HCT116 (cell line): ENCODE data around the gene KIRREL3. TPM values are rescaled to one million over a fixed set of nuclear protein-coding genes. Genes with fewer than 3 reads are reported as not detected.

Experiments used
- ATAC-seq: fragments of 200-7000 bp; cut with Tn5 transposase; 2 replicates; pipeline ENCODE4 v1.9.1; 2020; ENCODE audit warnings: mild to moderate bottlenecking, moderate library complexity
- BruUV-seq: library from RNA; stranded (reverse); fragments of 400-500 nt; replicated peaks from 2 replicates; lab custom pipeline; 2021; lab: Mats Ljungman, UMichigan
- CTCF ChIA-PET: fragments of 300-600 bp; sonication (Branson Sonifier 250); formaldehyde crosslinking; loops from one replicate; lab custom pipeline; 2021; ENCODE audit warnings: antibody characterized with exemption; lab: Charles Lee
- POLR2A ChIA-PET: fragments of 300-600, 350-600 bp; sonication (Branson Sonifier 250); formaldehyde crosslinking; loops from one replicate; lab custom pipeline; 2021; ENCODE audit warnings: antibody characterized with exemption; lab: Charles Lee
- RAD21 ChIA-PET, 2 experiments: fragments of 300-600 bp; sonication (Branson Sonifier 250); formaldehyde crosslinking; loops; one replicate each; lab custom pipeline; 2023; ENCODE audit warnings: low total read pairs in 2 of 2; ENCODE audit not compliant: uncharacterized antibody in 2 of 2, unreplicated experiment in 2 of 2, low non-redundant PET in 1 of 2; lab: Charles Lee
- DNase-seq: peaks from one replicate; pipeline ENCODE4 v3.0.0-alpha.2; 2010; ENCODE audit warnings: low read depth, low spot score
- H2AFZ ChIP-seq: fragments of 200-600 bp; shearing (Covaris generic), sonication (generic); 2 replicates; pipeline ENCODE4 v1.6.1; 2017; ENCODE audit warnings: low read depth, mixed run types, mixed read lengths, antibody characterized with exemption, low read length; ENCODE audit not compliant: poor library complexity, severe bottlenecking
- H3K27ac ChIP-seq: 2 replicates; pipeline ENCODE4 v1.5.1; 2012; ENCODE audit warnings: low read depth, low read length
- H3K27me3 ChIP-seq: fragments of 200-600 bp; sonication (generic); 2 replicates; pipeline ENCODE4 v1.6.1; 2016; ENCODE audit warnings: mixed run types, low read length, mixed read lengths; ENCODE audit not compliant: insufficient read depth
- H3K36me3 ChIP-seq, 2 experiments: fragments of 200-500 bp in 1 of 2; fragments of 200-600 bp in 1 of 2; sonication (Bioruptor generic) in 1 of 2; sonication (generic) in 1 of 2; 2 replicates each; pipeline versions ENCODE4 v1.5.1 to v1.6.1; 2014 to 2016; ENCODE audit warnings: low read length in 2 of 2, inconsistent platforms in 1 of 2, mixed read lengths in 1 of 2, mixed run types in 1 of 2; ENCODE audit not compliant: insufficient read depth in 2 of 2, control insufficient read depth in 1 of 2
- H3K4me1 ChIP-seq, 2 experiments: fragments of 200-600 bp in 1 of 2; sonication (generic) in 1 of 2; 2 replicates each; pipeline versions ENCODE4 v1.5.1 to v1.6.1; 2012 to 2017; ENCODE audit warnings: low read length in 2 of 2, inconsistent platforms in 1 of 2, mild to moderate bottlenecking in 1 of 2, mixed read lengths in 1 of 2, mixed run types in 1 of 2, moderate library complexity in 1 of 2; ENCODE audit not compliant: insufficient read depth in 2 of 2, control insufficient read depth in 1 of 2
- H3K4me2 ChIP-seq: fragments of 200-600 bp; sonication (generic); 2 replicates; pipeline ENCODE4 v1.6.1; 2017; ENCODE audit warnings: mixed run types, low read length, mixed read lengths
- H3K4me3 ChIP-seq, 2 experiments: fragments of 200-600 bp in 1 of 2; sonication (generic) in 1 of 2; replicated peaks in 1 of 2; 2 replicates each; pipeline ENCODE4 v1.5.1; 2011 to 2016; ENCODE audit warnings: low read length in 2 of 2, control low read depth in 1 of 2, low read depth in 1 of 2, mild to moderate bottlenecking in 1 of 2, mixed read lengths in 1 of 2, mixed run types in 1 of 2
- H3K79me2 ChIP-seq: fragments of 200-600 bp; sonication (generic); 2 replicates; pipeline ENCODE4 v1.6.1; 2017; ENCODE audit warnings: mild to moderate bottlenecking, mixed run types, low read length, moderate library complexity, mixed read lengths; ENCODE audit not compliant: insufficient read depth
- H3K9ac ChIP-seq: fragments of 200-600 bp; sonication (generic); 2 replicates; pipeline ENCODE4 v1.6.1; 2016; ENCODE audit warnings: low read length, mixed read lengths
- H3K9me2 ChIP-seq: fragments of 200-600 bp; sonication (generic), shearing (Covaris generic); 2 replicates; pipeline ENCODE4 v1.6.1; 2017; ENCODE audit warnings: mixed run types, mild to moderate bottlenecking, moderate library complexity; ENCODE audit not compliant: insufficient read depth
- H3K9me3 ChIP-seq, 2 experiments: fragments of 200-500 bp in 1 of 2; fragments of 200-600 bp in 1 of 2; sonication (Bioruptor generic) in 1 of 2; sonication (generic) in 1 of 2; 2 replicates each; pipeline ENCODE4 v1.6.1; 2014 to 2017; ENCODE audit warnings: low read length in 2 of 2, mixed read lengths in 2 of 2, inconsistent platforms in 1 of 2, low read depth in 1 of 2, mild to moderate bottlenecking in 1 of 2, mixed run types in 1 of 2, moderate library complexity in 1 of 2; ENCODE audit not compliant: control insufficient read depth in 1 of 2, insufficient read depth in 1 of 2
- H4K20me1 ChIP-seq: fragments of 200-600 bp; sonication (generic), shearing (Covaris generic); 2 replicates; pipeline ENCODE4 v1.6.1; 2017; ENCODE audit warnings: mixed run types, mild to moderate bottlenecking, moderate library complexity; ENCODE audit not compliant: insufficient read depth
- CBX3 ChIP-seq: IDR thresholded peaks from 2 replicates; pipeline ENCODE4 v1.6.1; 2012; ENCODE audit warnings: low read depth
- CEBPB ChIP-seq: IDR thresholded peaks from 2 replicates; pipeline ENCODE4 v1.6.1; 2012; ENCODE audit warnings: low read depth
- EZH2 ChIP-seq: fragments of 200-600 bp; sonication (generic); IDR thresholded peaks from 2 replicates; pipeline ENCODE4 v1.6.1; 2017; ENCODE audit warnings: antibody characterized with exemption, mixed run types
- FOSL1 ChIP-seq: IDR thresholded peaks from 2 replicates; pipeline ENCODE4 v1.6.1; 2012; ENCODE audit warnings: low read depth
- JUND ChIP-seq: IDR thresholded peaks from 2 replicates; pipeline ENCODE4 v1.6.1; 2012
- POLR2AphosphoS5 ChIP-seq: IDR thresholded peaks from 2 replicates; pipeline ENCODE4 v1.6.1; 2011; ENCODE audit warnings: mild to moderate bottlenecking, low read depth, low read length, moderate library complexity
- TCF7L2 ChIP-seq: IDR thresholded peaks from 2 replicates; pipeline ENCODE4 v1.7.0; 2011; ENCODE audit warnings: borderline replicate concordance, inconsistent platforms; ENCODE audit not compliant: insufficient read depth, insufficient read length; ENCODE audit errors: extremely low read depth
- intact Hi-C: fragments of 100-400 bp; cut with micrococcal nuclease; formaldehyde crosslinking; loops from 2 replicates; pipeline ENCODE4 v1.10.0; 2022
- total RNA-seq: library from RNA; stranded (reverse); gene quantifications from one replicate; pipeline ENCODE4 v1.2.1, GENCODE V29; 2021; ENCODE audit not compliant: unreplicated experiment
- TF ChIP-seq, protein P1 (sequence below), 3 experiments: fragments of 200-600 bp in 1 of 3; sonication (generic) in 1 of 3; IDR thresholded peaks in 2 of 3; conservative IDR thresholded peaks in 1 of 3; 2 replicates each; pipeline ENCODE4 v1.5.1; 2012 to 2017; ENCODE audit warnings: low read depth in 2 of 3, low read length in 2 of 3, antibody characterized with exemption in 1 of 3, borderline replicate concordance in 1 of 3, control low read depth in 1 of 3, mild to moderate bottlenecking in 1 of 3, mixed read lengths in 1 of 3, mixed run types in 1 of 3, moderate library complexity in 1 of 3; ENCODE audit not compliant: insufficient read depth in 1 of 3
- TF ChIP-seq, protein P2 (sequence below): IDR thresholded peaks from 2 replicates; pipeline ENCODE4 v1.6.1; 2012; ENCODE audit warnings: low read depth

Gene KIRREL3
- total RNA-seq, 1 experiment from 2014 or later = not detected

DNA sequence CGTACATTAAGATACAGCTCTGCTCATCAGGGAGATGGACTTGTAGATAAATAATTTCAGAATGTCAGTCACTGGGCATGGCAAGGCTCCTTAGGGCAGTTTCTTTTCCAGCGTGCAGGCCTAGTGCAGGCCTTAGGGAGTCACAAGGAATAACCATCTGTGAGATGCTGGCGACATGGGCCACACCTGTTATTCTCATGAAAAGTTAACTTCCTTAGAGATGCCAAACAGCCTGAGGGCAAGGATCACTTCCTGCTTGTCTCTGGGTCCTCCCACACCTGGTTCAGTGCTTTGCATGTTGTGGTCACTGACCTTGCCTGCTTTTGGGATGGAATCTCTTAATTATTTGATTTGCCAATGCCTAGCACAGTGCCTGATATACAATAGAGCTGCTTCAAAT is 574.5 kb downstream of the KIRREL3 start:
- CTCF ChIA-PET = no interaction called here
- TF ChIP-seq, protein P1, sequence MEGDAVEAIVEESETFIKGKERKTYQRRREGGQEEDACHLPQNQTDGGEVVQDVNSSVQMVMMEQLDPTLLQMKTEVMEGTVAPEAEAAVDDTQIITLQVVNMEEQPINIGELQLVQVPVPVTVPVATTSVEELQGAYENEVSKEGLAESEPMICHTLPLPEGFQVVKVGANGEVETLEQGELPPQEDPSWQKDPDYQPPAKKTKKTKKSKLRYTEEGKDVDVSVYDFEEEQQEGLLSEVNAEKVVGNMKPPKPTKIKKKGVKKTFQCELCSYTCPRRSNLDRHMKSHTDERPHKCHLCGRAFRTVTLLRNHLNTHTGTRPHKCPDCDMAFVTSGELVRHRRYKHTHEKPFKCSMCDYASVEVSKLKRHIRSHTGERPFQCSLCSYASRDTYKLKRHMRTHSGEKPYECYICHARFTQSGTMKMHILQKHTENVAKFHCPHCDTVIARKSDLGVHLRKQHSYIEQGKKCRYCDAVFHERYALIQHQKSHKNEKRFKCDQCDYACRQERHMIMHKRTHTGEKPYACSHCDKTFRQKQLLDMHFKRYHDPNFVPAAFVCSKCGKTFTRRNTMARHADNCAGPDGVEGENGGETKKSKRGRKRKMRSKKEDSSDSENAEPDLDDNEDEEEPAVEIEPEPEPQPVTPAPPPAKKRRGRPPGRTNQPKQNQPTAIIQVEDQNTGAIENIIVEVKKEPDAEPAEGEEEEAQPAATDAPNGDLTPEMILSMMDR (IDR thresholded peaks at IDR 0.05 in 2 of 3, conservative IDR thresholded peaks at IDR 0.05 in 1 of 3; ENCODE audit: borderline replicate concordance in 1 of 3, insufficient read depth in 1 of 3, low read depth in 2 of 3, low read length in 2 of 3) = no peak
- TF ChIP-seq TCF7L2 (no peak), CEBPB (no peak), JUND (no peak), POLR2AphosphoS5 (no peak), FOSL1 (no peak), CBX3 (no peak), EZH2 (no peak)
- TF ChIP-seq, protein P2, sequence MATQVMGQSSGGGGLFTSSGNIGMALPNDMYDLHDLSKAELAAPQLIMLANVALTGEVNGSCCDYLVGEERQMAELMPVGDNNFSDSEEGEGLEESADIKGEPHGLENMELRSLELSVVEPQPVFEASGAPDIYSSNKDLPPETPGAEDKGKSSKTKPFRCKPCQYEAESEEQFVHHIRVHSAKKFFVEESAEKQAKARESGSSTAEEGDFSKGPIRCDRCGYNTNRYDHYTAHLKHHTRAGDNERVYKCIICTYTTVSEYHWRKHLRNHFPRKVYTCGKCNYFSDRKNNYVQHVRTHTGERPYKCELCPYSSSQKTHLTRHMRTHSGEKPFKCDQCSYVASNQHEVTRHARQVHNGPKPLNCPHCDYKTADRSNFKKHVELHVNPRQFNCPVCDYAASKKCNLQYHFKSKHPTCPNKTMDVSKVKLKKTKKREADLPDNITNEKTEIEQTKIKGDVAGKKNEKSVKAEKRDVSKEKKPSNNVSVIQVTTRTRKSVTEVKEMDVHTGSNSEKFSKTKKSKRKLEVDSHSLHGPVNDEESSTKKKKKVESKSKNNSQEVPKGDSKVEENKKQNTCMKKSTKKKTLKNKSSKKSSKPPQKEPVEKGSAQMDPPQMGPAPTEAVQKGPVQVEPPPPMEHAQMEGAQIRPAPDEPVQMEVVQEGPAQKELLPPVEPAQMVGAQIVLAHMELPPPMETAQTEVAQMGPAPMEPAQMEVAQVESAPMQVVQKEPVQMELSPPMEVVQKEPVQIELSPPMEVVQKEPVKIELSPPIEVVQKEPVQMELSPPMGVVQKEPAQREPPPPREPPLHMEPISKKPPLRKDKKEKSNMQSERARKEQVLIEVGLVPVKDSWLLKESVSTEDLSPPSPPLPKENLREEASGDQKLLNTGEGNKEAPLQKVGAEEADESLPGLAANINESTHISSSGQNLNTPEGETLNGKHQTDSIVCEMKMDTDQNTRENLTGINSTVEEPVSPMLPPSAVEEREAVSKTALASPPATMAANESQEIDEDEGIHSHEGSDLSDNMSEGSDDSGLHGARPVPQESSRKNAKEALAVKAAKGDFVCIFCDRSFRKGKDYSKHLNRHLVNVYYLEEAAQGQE = no peak
- Histone ChIP-seq H3K4me2 (no peak overlapping the region), H3K9me2 (no peaks in the 10 kb centered on the region), H2AFZ (no peak overlapping the region), H3K9ac (no peak overlapping the region), H3K4me1 (no peaks in the 10 kb centered on the region), H3K79me2 (no peaks in the 10 kb centered on the region), H4K20me1 (no peaks in the 10 kb centered on the region), H3K36me3 (no peaks in the 10 kb centered on the region), H3K27ac (no peak overlapping the region), H3K9me3 (no peaks in the 10 kb centered on the region), H3K4me3 (no peak overlapping the region), H3K27me3 (no peaks in the 10 kb centered on the region)
- POLR2A ChIA-PET = no interaction called here
- RAD21 ChIA-PET = no interaction called here
- no peak for ATAC-seq
- no peak for DNase-seq
- intact Hi-C loops = no loop called here
- no TSS peak for BruUV-seq
